GM12801 (cell line): ENCODE measurements around the gene MCRIP1.

Source experiments
- CTCF ChIP-seq: IDR thresholded peaks from one replicate; pipeline ENCODE4 v1.5.1; 2011; ENCODE audit warnings: control low read depth; ENCODE audit not compliant: insufficient read length; ENCODE audit errors: extremely low read depth

MCRIP1 gene

GRCh38 chr17:81858170-81858966 lies 25.3 kb upstream of the MCRIP1 start:
- no peak for TF ChIP-seq CTCF

- TF ChIP-seq CTCF, result no peak
Measured at GRCh38 chr17:81854974-81855774, 22.1 kb upstream of the MCRIP1 start.

- no peak for TF ChIP-seq CTCF
Measured at GRCh38 chr17:81852237-81852636, 19.1 kb upstream of the MCRIP1 start.

GRCh38 chr17:81851423-81851822 lies 18.3 kb upstream of the MCRIP1 start:
- no peak for TF ChIP-seq CTCF

DNA sequence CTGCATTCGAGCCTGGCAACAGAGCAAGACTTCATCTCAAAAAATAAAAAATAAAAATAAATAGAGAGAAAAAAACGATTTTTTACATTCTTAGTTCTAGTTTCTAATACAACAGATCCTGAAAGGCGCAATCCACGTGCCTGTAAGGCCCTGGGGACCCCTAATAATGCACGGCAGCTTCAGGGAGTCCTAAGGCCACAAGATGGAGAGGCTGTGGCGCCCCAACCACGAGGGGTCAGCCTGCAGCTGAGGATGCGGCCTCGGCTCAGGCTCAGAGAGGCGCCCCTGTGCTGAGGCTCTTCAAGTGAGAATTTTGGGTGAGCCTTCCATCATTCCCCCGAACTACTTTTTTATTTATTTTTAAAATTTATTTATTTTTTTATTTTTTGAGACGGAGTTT lies 16.4 kb upstream of the MCRIP1 start:
- no peak for TF ChIP-seq CTCF

DNA sequence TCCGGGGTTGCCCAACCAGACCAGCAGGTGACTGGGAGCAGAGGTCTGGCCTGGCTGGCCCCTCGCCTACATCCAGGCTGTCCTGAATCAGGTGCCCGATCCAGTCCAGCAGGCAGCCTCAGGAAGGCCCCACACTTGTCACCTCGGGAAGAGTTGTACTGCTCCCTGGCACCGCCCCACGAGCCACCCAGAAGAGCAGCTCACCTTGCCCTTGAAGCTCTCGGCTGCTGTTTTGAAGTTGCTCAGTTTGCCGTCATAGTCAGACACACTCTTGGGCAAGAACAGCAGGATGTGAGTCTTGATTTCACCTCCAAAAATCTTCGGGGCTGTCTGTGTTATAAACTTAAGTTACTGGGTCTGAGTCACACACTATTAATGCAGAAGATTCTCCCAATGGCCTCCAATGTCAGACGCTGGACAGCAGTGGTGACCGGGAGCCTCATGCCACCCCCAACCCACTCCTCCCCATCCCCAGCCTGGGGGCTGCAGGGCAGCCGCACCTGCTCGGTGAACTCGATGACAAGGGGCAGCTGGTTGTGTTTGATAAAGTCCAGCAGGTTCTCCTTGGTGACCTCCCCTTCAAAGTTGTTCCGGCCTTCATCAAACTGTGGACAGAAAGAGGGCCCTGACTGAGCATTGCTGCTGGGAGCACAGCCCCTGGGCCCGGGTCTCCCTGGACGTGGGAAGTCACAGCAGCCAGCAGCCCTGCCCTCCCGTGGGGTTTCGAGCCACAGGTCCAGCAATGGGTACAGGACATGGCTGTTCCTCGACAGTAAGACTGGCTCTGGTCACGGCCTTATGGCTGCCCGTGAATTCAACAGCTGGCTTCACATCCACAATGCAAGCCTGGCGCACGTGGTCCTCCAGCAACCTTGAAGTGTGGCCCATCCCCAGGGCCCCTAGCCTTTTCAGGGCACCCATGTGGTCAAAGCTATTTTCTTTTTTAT lies 13.9 kb upstream of the MCRIP1 start:
- no peak for TF ChIP-seq CTCF
